HG03097 (cell line): ENCODE results near the gene P2RY13.

ENCODE experiments used
- ATAC-seq: cut with Tn5 transposase; IDR thresholded peaks from one replicate; pipeline ENCODE4 v1.9.1; 2021; ENCODE audit not compliant: unreplicated experiment, low FRiP score

Gene P2RY13

DNA sequence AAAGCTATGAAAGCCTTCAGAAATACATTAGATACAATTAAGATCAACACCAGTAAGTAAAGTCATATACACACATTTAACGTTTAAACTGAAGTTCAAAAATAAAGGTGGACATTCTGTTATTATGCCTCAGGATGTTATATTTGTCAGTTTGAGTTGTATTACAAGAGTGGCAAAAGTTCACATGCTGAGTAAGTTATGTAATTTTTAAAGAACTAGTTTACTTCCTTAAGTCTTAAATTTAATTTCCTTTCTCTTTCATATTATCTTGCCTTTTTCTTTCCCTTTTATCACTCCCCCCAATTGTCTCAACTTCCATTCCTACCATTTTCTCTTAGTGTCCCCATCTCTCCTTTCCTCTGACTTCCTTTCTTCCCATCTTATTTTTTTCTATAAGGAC, 7.8 kb downstream of the P2RY13 start:
- no peak for ATAC-seq

GRCh38 chr3:151320131-151320530, 9.2 kb downstream of the P2RY13 start:
- ATAC-seq: no peak

GRCh38 chr3:151319628-151320027, 9.7 kb downstream of the P2RY13 start:
- no peak for ATAC-seq

GRCh38 chr3:151318991-151319390, 10.4 kb downstream of the P2RY13 start:
- ATAC-seq: no peak

GRCh38 chr3:151318313-151318712, 11.0 kb downstream of the P2RY13 start:
- no peak for ATAC-seq

DNA sequence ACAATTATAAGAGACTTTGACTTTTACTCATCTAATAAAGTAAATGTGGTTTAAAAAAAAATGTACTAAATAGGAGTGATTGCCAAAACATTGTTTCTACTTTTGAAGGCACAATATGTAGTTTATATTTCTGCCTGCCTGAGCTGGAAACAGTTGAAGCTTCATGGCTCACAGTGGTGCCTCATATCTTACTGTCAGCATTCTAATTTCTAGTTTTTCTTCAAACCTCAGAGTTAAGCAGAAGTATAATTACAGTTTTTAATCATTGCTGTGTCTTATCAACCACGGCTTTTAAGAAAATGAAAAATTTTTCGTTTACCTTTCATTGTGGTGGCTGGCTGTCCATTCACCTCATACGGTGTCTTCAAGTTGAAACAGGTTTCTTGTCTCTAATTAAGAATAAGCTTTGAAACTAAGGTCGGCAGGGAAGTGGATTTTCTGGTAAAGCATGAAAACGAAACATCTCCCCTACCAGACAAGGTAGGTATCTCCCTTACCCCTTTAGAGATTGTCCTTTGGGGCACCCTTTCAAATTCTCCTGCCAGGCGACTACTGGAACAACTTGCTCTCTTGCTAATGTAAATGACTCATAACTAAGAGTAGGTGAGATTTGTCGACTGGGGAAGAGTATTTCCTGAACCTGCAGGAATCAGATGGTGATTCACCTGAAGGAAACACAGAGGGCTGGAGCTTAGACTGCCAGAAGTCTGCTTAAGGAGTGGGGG, 12.9 kb downstream of the P2RY13 start, which contains the start of gene GPR87:
Gene GPR87, minus strand, starts transcription at position 554 of the 725 bp plus-strand sequence. CDS start 16,720 bp downstream, outside the sequence.
- no peak for ATAC-seq

DNA sequence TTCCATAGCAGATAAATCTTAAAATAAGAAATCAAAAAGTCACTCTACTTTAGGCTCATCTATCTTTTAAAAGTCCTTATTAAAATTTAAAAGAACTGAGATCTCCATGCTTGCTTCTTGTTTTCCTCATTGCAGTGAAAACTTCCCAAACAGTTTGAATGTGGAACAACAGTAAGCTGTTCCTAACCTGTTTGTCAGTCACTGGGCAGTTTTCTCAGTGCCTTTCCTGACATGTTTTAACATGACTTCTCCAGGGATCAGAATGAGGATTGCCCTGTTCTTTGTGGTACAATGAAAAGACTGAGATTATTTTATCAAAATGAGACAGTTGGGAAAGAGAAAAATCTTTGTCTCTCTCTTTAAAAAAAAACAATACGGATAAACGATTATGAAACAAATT, 13.5 kb downstream of the P2RY13 start:
- no peak for ATAC-seq

DNA sequence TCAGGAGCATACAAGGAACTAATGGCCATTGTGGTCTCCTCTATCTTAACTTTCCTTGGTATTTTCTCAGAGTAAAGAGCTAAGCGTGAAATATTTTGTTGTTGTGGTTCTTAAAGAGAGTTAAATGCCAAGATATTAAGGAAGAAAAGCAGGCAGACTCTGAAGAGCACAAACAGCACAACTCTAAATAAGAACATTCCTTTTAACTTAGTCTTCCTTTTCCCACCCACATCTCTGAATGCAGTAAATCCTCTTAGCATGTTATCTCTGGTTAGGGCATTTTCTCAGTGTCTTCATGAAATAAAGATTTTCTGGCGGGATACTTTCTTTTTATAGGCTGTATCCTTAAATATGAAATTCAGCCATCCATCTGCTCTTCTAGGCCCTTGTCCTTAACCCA, 14.2 kb downstream of the P2RY13 start:
- ATAC-seq: no peak

- ATAC-seq: no peak
Observed at GRCh38 chr3:151314593-151314992, 14.8 kb downstream of the P2RY13 start.

DNA sequence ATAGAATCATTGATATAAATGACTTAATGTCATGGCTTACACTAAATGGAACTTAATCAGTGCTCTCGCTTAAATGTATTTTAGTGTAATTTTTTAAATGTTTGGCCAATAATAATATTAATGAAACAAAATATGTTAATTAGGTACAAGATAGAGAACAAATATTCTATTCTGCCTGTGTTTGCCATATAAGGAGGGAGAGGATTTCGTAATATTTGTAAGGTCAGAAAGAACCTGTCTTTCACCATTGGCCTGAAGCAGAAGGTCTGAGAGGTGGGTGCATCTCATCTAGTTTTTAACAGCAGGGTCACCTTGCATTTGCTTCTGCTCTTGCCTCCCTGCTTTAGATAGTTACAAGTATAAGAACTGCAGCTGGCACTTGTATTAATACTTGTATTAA, 15.2 kb downstream of the P2RY13 start:
- no peak for ATAC-seq

DNA sequence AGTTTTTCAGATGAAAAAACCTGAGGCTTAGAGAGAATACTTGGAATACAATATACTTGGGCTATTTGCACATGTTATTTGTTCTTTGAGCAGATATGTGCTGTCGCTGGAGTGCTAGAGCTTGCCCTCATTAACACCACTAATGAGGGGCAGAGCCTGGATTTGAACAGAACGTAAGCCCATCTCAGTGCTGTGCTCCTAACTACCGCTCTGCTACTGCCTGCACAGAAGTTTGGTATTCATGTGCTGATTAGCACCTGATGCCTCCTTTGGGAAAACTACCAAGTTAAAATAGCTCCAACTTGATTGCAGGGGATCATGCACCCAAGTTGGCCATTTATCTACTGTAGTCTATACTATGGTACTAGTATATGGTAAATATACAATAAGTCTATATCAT, 16.4 kb downstream of the P2RY13 start:
- no peak for ATAC-seq

GRCh38 chr3:151309566-151309965, 19.8 kb downstream of the P2RY13 start:
- ATAC-seq: no peak

DNA sequence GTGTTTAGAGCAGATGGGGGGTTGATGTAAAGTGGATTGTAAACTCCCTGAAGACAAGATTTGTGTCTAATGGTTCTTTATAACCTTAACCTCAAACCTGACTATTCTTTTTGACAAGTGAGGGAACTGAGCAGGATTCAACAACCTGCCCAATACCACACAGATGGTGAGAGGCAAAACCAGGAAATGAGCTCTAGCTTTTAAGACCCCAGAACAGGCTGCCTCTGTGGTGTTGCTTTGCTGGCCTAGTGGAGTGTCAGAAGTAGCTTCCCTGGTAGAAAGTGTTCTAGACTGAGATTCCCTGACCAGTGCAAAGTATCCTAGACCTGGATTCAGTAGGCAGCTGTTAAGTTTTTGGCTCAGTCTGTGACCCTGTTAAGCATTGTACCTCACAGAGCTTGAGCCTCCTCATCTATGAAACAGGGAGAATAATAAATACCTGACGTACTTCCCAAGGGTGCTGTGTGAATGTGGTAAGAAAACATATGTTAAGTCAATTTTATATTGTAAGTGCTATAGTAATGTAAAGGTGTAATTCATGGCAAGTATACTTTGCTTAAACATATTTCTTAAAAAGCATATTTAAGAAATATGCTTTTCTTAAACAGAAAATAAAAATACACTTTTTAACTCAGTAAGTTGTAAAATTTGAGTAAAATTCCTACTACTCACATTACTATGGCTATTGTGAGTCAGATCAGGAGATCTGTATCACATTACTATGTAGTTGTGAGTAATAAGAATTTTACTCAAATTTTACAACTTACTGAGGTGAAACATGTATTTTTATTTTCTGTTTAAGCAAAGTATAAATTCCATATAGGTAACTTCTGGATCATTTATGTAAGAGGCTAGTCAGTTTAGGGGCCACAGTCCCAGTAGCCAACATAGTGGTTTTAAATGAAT, 21.5 kb downstream of the P2RY13 start:
- no peak for ATAC-seq

- ATAC-seq: no peak
Observed at GRCh38 chr3:151307131-151307530, 22.2 kb downstream of the P2RY13 start.

GRCh38 chr3:151306168-151306810, 23.1 kb downstream of the P2RY13 start:
- no peak for ATAC-seq

DNA sequence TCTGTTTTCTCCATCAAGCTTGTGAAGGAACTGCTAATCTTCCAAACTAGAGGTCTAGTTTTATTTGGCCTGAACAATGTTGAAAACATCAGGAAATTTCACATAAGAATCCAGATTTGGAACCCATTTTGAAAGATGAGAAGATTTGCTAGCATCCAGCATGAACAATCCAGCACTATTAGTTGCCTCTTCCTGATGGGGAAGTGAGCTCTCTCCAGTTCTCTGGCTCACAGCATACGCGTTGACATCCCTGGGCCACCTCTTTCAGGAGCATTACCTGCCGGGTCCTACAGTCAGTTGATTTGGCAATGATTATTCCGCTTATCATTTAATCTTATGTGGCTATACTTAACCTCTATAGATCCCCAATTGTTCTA, 23.6 kb downstream of the P2RY13 start:
- no peak for ATAC-seq

DNA sequence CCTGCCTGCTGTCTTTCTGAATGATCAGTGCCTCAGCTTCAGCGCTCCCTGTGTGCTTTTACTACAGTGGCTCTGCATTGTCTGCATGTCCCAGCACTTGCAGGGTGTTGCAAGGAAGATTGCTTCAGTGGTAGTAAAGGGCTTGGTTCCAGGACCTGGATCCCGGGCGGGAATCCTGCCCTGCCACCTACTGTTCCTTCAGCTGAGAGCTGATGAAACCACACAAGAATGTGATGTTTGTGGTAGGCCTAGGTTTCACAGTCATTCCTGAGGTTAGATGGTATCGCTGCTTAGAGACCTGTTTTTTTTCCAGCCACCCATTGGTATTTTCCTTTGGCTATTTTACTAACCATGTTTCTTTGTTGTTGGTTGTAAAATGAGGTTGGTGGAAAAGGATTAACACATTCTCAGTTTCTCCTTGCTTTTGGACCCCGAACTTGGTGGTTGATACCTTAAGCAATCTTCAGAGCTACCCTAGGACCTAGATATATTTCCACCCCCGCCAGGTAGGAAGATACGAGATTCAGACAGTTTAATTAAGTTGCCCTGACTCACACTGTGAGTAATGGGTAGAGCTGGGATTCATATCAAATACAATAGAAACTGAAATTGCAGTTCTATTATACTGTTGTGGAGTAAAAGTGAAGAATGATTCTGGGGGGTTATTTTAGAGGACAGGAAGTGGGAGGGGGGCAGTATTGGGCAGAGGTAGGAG, 24.1 kb downstream of the P2RY13 start:
- ATAC-seq: no peak

- ATAC-seq: no peak
Observed at GRCh38 chr3:151303751-151304150, 25.6 kb downstream of the P2RY13 start.

DNA sequence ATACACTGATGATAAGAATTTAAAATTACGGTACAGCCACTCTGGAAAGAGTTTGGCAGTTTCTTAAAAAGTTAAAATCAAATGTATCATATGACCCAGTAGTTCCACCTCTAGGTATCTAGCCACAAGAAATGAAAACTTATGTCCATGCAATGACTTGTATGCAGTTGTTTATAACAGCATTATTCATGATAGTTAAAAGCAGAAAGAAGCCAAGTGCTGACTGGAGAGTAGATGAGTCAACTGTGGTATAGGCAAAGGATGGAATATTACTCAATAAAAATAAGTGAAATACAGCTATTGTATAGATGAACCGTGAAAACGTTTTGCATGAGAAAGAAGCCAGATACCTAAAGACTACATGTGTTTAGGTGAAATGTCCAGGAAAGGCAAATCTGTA, 27.6 kb downstream of the P2RY13 start:
- ATAC-seq: no peak

DNA sequence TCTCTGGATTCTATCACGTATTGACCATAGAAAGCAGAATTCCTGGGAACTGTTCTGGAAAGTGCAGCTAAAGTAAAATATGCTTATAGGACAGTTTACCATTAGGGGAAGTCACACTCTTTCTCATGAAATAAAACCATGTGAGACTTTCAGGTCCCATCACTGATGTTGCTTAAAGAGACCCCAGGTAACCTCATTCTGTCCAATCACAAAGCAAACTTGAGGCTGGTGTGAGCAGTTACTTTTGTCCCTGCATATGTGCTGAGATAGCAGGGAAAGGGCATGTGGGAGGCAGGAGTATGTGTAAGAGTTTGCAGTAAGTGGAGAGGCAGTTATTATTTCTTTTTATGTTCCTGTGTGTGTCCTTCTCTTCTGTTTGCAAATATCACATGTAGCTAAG, 28.8 kb downstream of the P2RY13 start:
- no peak for ATAC-seq

DNA sequence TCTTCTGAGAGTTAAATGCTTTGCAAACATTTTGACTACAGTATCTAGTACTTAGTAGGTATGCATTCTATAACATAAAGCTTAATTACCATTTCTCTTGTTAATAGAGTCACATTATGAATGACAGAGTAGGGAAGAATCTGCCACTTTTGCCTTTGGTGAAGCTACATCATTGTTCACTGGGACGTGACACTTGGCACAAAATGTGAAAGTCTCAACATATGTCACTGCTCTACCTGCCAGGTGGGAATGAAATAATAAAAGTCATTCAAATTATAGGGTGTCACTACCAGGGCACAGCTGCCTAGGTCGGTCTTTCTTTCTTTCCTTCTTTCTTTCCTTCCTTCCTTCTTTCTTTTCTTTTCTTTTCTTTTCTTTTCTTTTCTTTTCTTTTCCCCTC, 30.3 kb downstream of the P2RY13 start:
- no peak for ATAC-seq
